Heart left ventricle (tissue), 16 donors: ENCODE results near the gene PPP1R14D. TPM values are rescaled to one million over a fixed set of nuclear protein-coding genes. Genes with fewer than 3 reads are reported as not detected.
"Not testable (repeated sequence)": the region's sequence is repeated elsewhere in the genome, so short reads cannot be mapped to it uniquely, and the experiment has no call there.

Source experiments
- ATAC-seq, 4 donors: fragments of 200-7000 bp; cut with Tn5 transposase; one replicate each; pipeline ENCODE4 v1.9.1; 2020 to 2022; ENCODE audit warnings: moderate library complexity in 4 of 4, mild to moderate bottlenecking in 3 of 4, moderate number of reproducible peaks in 1 of 4
- DNase-seq, 5 donors: peaks; one replicate each; pipeline ENCODE4 v3.0.0-alpha.2; 2020
- H3K27ac ChIP-seq, 12 donors: fragments of 200-600 bp; sonication (generic) in 4 of 12; one replicate each; pipeline versions ENCODE4 v1.5.0 to v1.8.0; 2016 to 2022; ENCODE audit warnings: mild to moderate bottlenecking in 2 of 12
- H3K27me3 ChIP-seq, 9 donors: fragments of 200-600 bp; sonication (generic) in 2 of 9; one replicate each; pipeline versions ENCODE4 v1.5.1 to v1.8.0; 2016 to 2022; ENCODE audit warnings: mild to moderate bottlenecking in 3 of 9
- H3K36me3 ChIP-seq, 9 donors: fragments of 200-600 bp; sonication (generic) in 2 of 9; one replicate each; pipeline versions ENCODE4 v1.5.0 to v1.8.0; 2018 to 2022; ENCODE audit warnings: mild to moderate bottlenecking in 2 of 9
- H3K4me1 ChIP-seq, 12 donors: fragments of 200-600 bp; sonication (generic) in 4 of 12; one replicate each; pipeline versions ENCODE4 v1.5.0 to v1.8.0; 2016 to 2022; ENCODE audit warnings: mild to moderate bottlenecking in 3 of 12
- H3K4me3 ChIP-seq, 12 donors: fragments of 200-600 bp; sonication (generic) in 4 of 12; one replicate each; pipeline versions ENCODE4 v1.5.0 to v1.8.0; 2017 to 2022; ENCODE audit warnings: mild to moderate bottlenecking in 9 of 12, moderate library complexity in 4 of 12
- H3K9me3 ChIP-seq, 12 donors: fragments of 200-600 bp; sonication (generic) in 4 of 12; one replicate each; pipeline versions ENCODE4 v1.5.0 to v1.8.0; 2016 to 2022; ENCODE audit warnings: mild to moderate bottlenecking in 1 of 12
- CTCF ChIP-seq, 12 donors: fragments of 200-600 bp; sonication (generic) in 4 of 12; IDR thresholded peaks; one replicate each; pipeline versions ENCODE4 v1.5.0 to v1.8.0; 2018 to 2022; ENCODE audit warnings: antibody characterized with exemption in 12 of 12, mild to moderate bottlenecking in 5 of 12
- POLR2A ChIP-seq, 2 donors: fragments of 450-650 bp; IDR thresholded peaks; one replicate each; pipeline ENCODE4 v1.6.1; 2017; ENCODE audit warnings: antibody characterized with exemption in 2 of 2, mild to moderate bottlenecking in 2 of 2, moderate library complexity in 2 of 2
- WGBS, 4 donors: extraction: QIAGEN DNeasy Blood & Tissue Kit in 2 of 4; methylation state at CpG; one replicate each; pipeline versions ENCODE4 v1.1.5 to v1.1.7; 2013 to 2018; 5-methylcytosine and 5-hydroxymethylcytosine counted together
- intact Hi-C, 10 donors: fragments of 100-400 bp; cut with DNase I; formaldehyde crosslinking; loops; one replicate each; pipeline versions ENCODE4 v1.11.1 to v1.14.2; 2022
- polyA plus RNA-seq, 2 donors: library from polyadenylated mRNA; stranded (reverse); fragments of 200-250 nt; gene quantifications; one replicate each; pipeline ENCODE4 v1.2.3, GENCODE V29; 2013
- total RNA-seq, 9 donors: library from RNA; depleted of rRNA in 2 of 9; stranded (reverse); fragments of >200 nt in 2 of 9; fragmentation: NEBNext Ultra II Directional in 3 of 9; extraction: Animal tissue kit (Norgen Biotek cat#: 25700) in 3 of 9; gene quantifications; one replicate each; pipeline versions ENCODE4 v1.1.0 to v1.2.4, GENCODE V29; 2016 to 2023
- donor health status: ischemic (EF 13 %, LVEDD 7.1; RV severe dilation, severe dysfunction).
- donor health status: healthy with polysubstance abuse.
- donor health status: DM: no; HTN: yes; CAD: no.
- donor health status: DM: no; HTN: no; CAD: no.
- donor health status: ischemic (EF 25% LVEDD 6.9; RV normal size, moderate dysfunction).
- donor health status: ischemic (EF 25% LVEDD 5.7; RV mildly dilated, moderate dysfunction).
- donor health status: healthy.
- donor health status: DM: yes; HTN: yes; CAD: no.
- donor health status: ischemic (EF 35%, LVEDD 5.7; RV mildly dilated, moderate dysfunction).
- donor health status: nonischemic (EF 11% LVEDD 7.7; RV severe dilation, severe dysfunction).
- donor health status: DM: yes; HTN: yes; CAD: no.
- donor health status: PGD.
- donor health status: ischemic (EF 29% LVEDD 5.4; RV normal size, mild dysfunction).
- donor health status: nonischemic (EF 23%, LVEDD 6.1; RV moderate dilation, normal function).

PPP1R14D gene
- total and polyA plus RNA-seq, 11 donors, result not detected

GRCh38 chr15:40870716-40871115, 42.2 kb upstream of the PPP1R14D start:
- no peak for ATAC-seq
- 97 to 100% (median 100%) methylated on average over 1 of the region's 1 CpG for WGBS, 4 donors
- H3K27me3 ChIP-seq, result peaks cover 0 to 16% (median 7%) of the 10 kb centered on the region in 9 donors

GRCh38 chr15:40869686-40870085, 41.2 kb upstream of the PPP1R14D start:
- TF ChIP-seq POLR2A (IDR thresholded peaks at IDR 0.05) (no peak), CTCF (IDR thresholded peaks at IDR 0.05) (no peak)
- DNase-seq (no peak), ATAC-seq (no peak)
- WGBS, 4 donors, result 71 to 80% (median 75%) methylated on average over 5 of the region's 5 CpGs
- no peaks in the 10 kb centered on the region for H3K9me3 ChIP-seq
- intact Hi-C loops, result no loop called here
- H3K4me3 ChIP-seq, result no peak overlapping the region
- H3K27me3 ChIP-seq, result peaks cover 0 to 22% (median 7%) of the 10 kb centered on the region in 9 donors
- no peaks in the 10 kb centered on the region for H3K36me3 ChIP-seq
- H3K4me1 ChIP-seq, result peaks cover 0 to 16% (median 5%) of the 10 kb centered on the region in 12 donors
- H3K27ac ChIP-seq, result no peak overlapping the region

More at GRCh38 chr15:40870716-40871115, 42.2 kb upstream of the PPP1R14D start:
- H3K4me3 ChIP-seq, result no peak overlapping the region
- no peaks in the 10 kb centered on the region for H3K9me3 ChIP-seq
- H3K36me3 ChIP-seq, result no peaks in the 10 kb centered on the region
- no peak for TF ChIP-seq POLR2A (IDR thresholded peaks at IDR 0.05)
- no peak for TF ChIP-seq CTCF (IDR thresholded peaks at IDR 0.05)
- no peak overlapping the region for H3K27ac ChIP-seq
- H3K4me1 ChIP-seq, result peaks cover 0 to 16% (median 5%) of the 10 kb centered on the region in 12 donors
- intact Hi-C loops, result no loop called here
- no peak for DNase-seq

- 95 to 99% (median 98%) methylated on average over 4 of the region's 4 CpGs for WGBS, 4 donors
- no peak overlapping the region for H3K4me3 ChIP-seq
- intact Hi-C loops, result no loop called here
- no peak for TF ChIP-seq POLR2A (IDR thresholded peaks at IDR 0.05)
- TF ChIP-seq CTCF (IDR thresholded peaks at IDR 0.05), result no peak
- no peaks in the 10 kb centered on the region for H3K36me3 ChIP-seq
- DNase-seq (no peak), ATAC-seq (no peak)
- no peaks in the 10 kb centered on the region for H3K9me3 ChIP-seq
- peaks cover 0 to 10% (median 0%) of the 10 kb centered on the region in 9 donors for H3K27me3 ChIP-seq
- no peaks in the 10 kb centered on the region for H3K4me1 ChIP-seq
- H3K27ac ChIP-seq, result no peak overlapping the region
Measured at GRCh38 chr15:40867199-40867598, 38.7 kb upstream of the PPP1R14D start.

GRCh38 chr15:40863660-40864270, 35.3 kb upstream of the PPP1R14D start:
- Histone ChIP-seq H3K27ac (no peak overlapping the region), H3K36me3 (no peaks in the 10 kb centered on the region), H3K4me3 (no peak overlapping the region), H3K9me3 (no peaks in the 10 kb centered on the region), H3K27me3 (peaks cover 0 to 19% (median 0%) of the 10 kb centered on the region in 9 donors), H3K4me1 (no peaks in the 10 kb centered on the region)
- intact Hi-C loops, result no loop called here
- ATAC-seq (no peak), DNase-seq (no peak)
- TF ChIP-seq POLR2A (IDR thresholded peaks at IDR 0.05), result no peak
- TF ChIP-seq CTCF (IDR thresholded peaks at IDR 0.05), result no peak
- 25 to 54% (median 46%) methylated on average over 4 of the region's 4 CpGs for WGBS, 4 donors

GRCh38 chr15:40861147-40861546, 32.6 kb upstream of the PPP1R14D start:
- H3K4me1 ChIP-seq, result peaks cover 0 to 11% (median 0%) of the 10 kb centered on the region in 12 donors
- H3K27ac ChIP-seq, H3K9me3 ChIP-seq, ATAC-seq, H3K4me3 ChIP-seq, intact Hi-C loops, DNase-seq, H3K36me3 ChIP-seq: not testable (repeated sequence)
- H3K27me3 ChIP-seq, result peaks cover 0 to 23% (median 0%) of the 10 kb centered on the region in 9 donors
- 72 to 83% (median 76%) methylated on average over 4 of the region's 4 CpGs for WGBS, 4 donors
